ENCODE measurements around the gene KIAA0040. TPM values are rescaled to one million over a fixed set of nuclear protein-coding genes. Genes with fewer than 3 reads are reported as not detected.
A peak's percentile ranks its signal among the peaks of the same experiment; 100 is the strongest.

KIAA0040 gene
- total RNA-seq, 1 experiment from 2014 or later, result 32.4 TPM

GRCh38 chr1:175124861-175125260 is 67.7 kb downstream of the KIAA0040 start:
- BruUV-seq (replicated peaks), result no TSS peak
- no peak for DNase-seq (ENCODE audit: low read depth, low spot score)

More at GRCh38 chr1:175124861-175125260, 67.7 kb downstream of the KIAA0040 start:
- Histone ChIP-seq H3K4me3 (replicated peaks in 1 of 2; ENCODE audit: low read depth in 1 of 2, low read length in 2 of 2) (no peak overlapping the region), H3K27ac (ENCODE audit: low read depth, low read length) (no peak overlapping the region), H2AFZ (ENCODE audit: low read depth, low read length, poor library complexity, severe bottlenecking) (peak overlapping the region; percentile 71), H3K9me3 (ENCODE audit: control insufficient read depth in 1 of 2, insufficient read depth in 1 of 2, low read depth in 1 of 2, low read length in 2 of 2) (no peaks in the 10 kb centered on the region), H3K9ac (ENCODE audit: low read length) (no peak overlapping the region), H3K27me3 (ENCODE audit: insufficient read depth, low read length) (no peaks in the 10 kb centered on the region), H3K36me3 (ENCODE audit: control insufficient read depth in 1 of 2, insufficient read depth in 2 of 2, low read length in 2 of 2) (no peaks in the 10 kb centered on the region), H4K20me1 (ENCODE audit: insufficient read depth) (no peaks in the 10 kb centered on the region), H3K4me1 (ENCODE audit: control insufficient read depth in 1 of 2, insufficient read depth in 2 of 2, low read length in 2 of 2) (no peaks in the 10 kb centered on the region), H3K9me2 (ENCODE audit: insufficient read depth) (no peaks in the 10 kb centered on the region), H3K79me2 (ENCODE audit: insufficient read depth, low read length) (no peaks in the 10 kb centered on the region), H3K4me2 (ENCODE audit: low read length) (no peak overlapping the region)
- TF ChIP-seq ATF3 (IDR thresholded peaks at IDR 0.05), result no peak
- no peak for TF ChIP-seq FOSL1 (IDR thresholded peaks at IDR 0.05; ENCODE audit: low read depth)
- no peak for TF ChIP-seq RAD21 (IDR thresholded peaks at IDR 0.05; ENCODE audit: low read depth)
- TF ChIP-seq YY1 (IDR thresholded peaks at IDR 0.05; ENCODE audit: extremely low read depth, insufficient replicate concordance, low read depth, low read length), result no peak
- TF ChIP-seq TCF7L2 (IDR thresholded peaks at IDR 0.05; ENCODE audit: borderline replicate concordance, extremely low read depth, insufficient read depth, insufficient read length), result no peak
- no peak for TF ChIP-seq JUND (IDR thresholded peaks at IDR 0.05)
- TF ChIP-seq SP1 (IDR thresholded peaks at IDR 0.05; ENCODE audit: low read depth), result no peak
- TF ChIP-seq CTCF (IDR thresholded peaks at IDR 0.05 in 2 of 3, conservative IDR thresholded peaks at IDR 0.05 in 1 of 3; ENCODE audit: borderline replicate concordance in 1 of 3, insufficient read depth in 1 of 3, low read depth in 2 of 3, low read length in 2 of 3), result no peak
- no peak for TF ChIP-seq EZH2 (IDR thresholded peaks at IDR 0.05)
- TF ChIP-seq POLR2A (IDR thresholded peaks at IDR 0.05; ENCODE audit: borderline replicate concordance, extremely low read depth, insufficient read depth, insufficient read length), result no peak
- no peak for TF ChIP-seq MAX (IDR thresholded peaks at IDR 0.05)
- TF ChIP-seq SRF (IDR thresholded peaks at IDR 0.05; ENCODE audit: low read depth), result no peak
- TF ChIP-seq ELF1 (IDR thresholded peaks at IDR 0.05; ENCODE audit: borderline replicate concordance, low read depth), result no peak
- TF ChIP-seq POLR2AphosphoS5 (IDR thresholded peaks at IDR 0.05; ENCODE audit: low read depth, low read length), result no peak
- TF ChIP-seq ZFX (IDR thresholded peaks at IDR 0.05), result no peak
- TF ChIP-seq CBX3 (IDR thresholded peaks at IDR 0.05; ENCODE audit: low read depth), result no peak
- intact Hi-C loops (cut with micrococcal nuclease), result loop anchor here (1.0 kb wide), 1 partner anchor 96 kb away; no protein-coding TSS in a partner anchor
- ChIA-PET CTCF (interaction anchor here (0.6 to 2.6 kb wide), 20 partner anchors 8 to 955 kb away, joined by 3 to 38 read pairs (median 4); no protein-coding TSS in a partner anchor), POLR2A (interaction anchor here (0.7 to 1.1 kb wide), 3 partner anchors 95 to 126 kb away, joined by 4 to 5 read pairs (median 5); partner anchors contain the start of gene CACYBP), RAD21 (ENCODE audit: low non-redundant PET in 1 of 2, low total read pairs in 2 of 2, uncharacterized antibody in 2 of 2, unreplicated experiment in 2 of 2) (interaction anchor here (1.1 to 1.6 kb wide), 3 partner anchors 95 to 125 kb away, joined by 3 to 21 read pairs (median 9); partner anchors contain the start of gene CACYBP (in 1 of the 2))
- ATAC-seq, result no peak

Data from HCT116 (cell line).